Stimulated activated CD4-positive, alpha-beta T cell treated with anti-CD3 and anti-CD28 coated beads, Interleukin-1b, Interleukin-23, amount 100 ng/mL, for 1 hour (primary cell): ENCODE measurements around the gene BRD9.
"Not testable (repeated sequence)": the region's sequence is repeated elsewhere in the genome, so short reads cannot be mapped to it uniquely, and the experiment has no call there.

Experiments
- DNase-seq, 2 donors: peaks; one replicate each; pipeline ENCODE4 v3.0.0-alpha.2; 2020; ENCODE audit warnings: low read depth in 2 of 2

The BRD9 gene

DNA sequence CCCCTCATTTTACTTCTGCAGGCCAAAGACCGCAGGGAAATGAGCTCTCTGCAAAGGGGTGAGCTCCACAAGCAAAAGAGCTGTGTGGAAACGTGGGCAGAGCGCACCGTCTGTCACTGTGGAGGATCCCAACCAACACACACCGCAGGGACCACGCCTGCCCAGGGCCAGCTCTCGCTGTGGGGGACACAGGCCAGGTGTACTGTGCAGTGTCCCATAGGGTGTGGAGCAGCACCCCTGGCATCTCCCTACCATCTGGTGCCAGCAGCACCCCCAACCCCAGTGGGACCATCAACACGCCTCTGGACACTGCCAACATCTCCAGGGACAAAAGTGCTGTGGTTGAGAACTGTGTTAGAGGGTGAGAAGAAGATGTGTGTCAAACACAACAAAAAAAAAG, 13.9 kb downstream of the BRD9 start:
- DNase-seq = not testable (repeated sequence)

DNA sequence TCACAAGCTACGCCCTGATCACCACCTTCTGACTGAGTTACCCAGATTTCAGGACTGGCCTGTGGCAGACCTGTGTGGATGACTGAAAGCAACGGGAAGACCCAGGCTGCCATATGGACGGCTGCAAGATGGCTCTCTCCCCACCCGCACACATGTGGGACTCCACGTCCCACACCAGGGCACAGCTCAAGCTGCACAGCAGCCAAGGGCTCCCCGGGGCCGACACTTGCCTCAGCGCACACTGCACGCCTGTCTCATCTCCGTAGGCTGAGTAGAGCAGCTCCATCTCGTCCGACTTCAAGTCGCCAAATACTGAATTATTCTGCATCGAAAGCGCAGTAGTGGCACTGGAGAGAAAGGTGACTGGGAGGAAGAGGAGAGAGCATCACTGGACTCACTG, 14.5 kb downstream of the BRD9 start:
- DNase-seq = no peak

DNA sequence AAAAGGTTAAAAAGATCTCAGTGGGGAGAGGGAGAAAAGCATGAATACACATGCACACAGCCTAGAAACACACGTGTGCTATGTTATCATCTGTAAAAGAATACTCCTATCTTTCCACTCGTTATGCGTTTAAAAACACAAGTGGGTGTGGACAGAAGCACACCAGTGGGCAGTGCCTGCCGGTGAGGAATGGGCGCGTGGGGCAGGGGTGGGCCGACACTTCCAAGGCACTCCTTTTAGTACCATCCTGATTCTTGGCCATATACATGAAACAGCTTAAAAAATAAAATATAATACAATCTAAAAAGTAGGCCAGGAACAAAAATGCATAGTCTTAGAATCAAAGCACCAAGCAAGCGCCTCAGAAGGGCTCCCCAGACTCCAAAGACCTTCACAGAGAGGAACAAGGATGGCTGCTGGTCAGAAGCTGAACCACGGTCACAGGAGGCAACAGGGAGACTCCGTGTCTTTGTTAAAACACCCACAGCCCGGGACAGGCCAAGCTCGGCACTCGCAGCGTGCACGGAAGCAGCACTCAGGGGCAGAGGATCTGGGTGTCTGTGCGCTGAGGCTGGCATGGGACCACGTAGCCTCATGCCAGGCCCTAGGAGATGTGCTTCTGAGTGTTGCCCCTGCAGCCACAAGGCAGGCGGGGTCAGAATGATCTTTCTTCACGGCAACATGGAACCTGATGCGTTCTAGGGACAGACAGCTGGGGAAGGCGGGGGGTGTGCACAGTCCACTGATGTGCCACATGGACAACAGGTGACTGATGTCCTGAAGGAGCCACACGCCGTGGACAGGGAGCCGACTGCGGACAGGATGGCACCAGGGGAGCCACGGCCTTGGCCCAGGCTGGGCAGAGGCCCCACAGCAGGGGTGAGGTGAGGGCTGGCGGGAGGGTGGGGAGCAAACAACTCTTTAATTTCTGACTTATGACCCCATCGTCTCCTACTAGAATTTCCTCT, 15.9 kb downstream of the BRD9 start:
- no peak for DNase-seq

DNA sequence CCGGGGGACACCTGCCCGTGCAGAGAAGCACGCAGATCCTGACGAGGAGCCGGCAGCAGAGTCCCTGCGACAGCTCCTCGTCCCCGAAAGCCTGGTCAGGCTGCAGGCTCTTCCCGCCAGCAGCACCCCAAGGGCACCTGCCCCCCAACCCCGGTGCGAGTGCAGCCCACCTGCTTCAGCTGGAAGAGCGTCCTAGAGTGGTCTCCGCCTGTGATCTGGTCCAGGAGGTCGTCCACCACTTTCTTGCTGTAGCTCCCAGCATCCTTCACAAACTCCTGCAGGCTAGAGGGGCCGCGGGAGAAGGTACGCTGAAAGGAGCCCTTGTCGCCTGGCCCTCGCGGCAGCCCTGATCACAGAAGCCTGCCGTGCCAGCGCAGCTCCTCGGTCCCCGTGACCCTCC, 16.7 kb downstream of the BRD9 start:
- no peak for DNase-seq

DNA sequence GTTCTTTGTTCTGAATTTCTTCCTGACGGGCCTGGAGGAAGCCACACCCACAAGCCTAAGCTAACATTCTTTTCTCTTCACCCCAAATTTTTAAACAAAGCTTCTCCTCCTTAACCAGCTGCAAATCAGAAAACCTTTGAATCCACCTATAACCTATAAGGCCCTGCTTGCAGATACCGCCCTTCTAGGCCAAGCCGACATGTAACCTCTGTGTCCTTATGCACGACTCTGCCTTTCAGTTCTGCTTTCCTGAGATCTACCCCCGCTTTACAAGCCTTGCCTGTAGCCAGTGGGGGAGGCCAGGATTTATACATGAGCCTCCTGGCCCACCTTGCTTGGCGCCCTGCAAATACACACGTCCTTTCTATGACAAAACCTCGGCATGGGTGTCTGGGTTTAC, 19.3 kb downstream of the BRD9 start:
- no peak for DNase-seq

DNA sequence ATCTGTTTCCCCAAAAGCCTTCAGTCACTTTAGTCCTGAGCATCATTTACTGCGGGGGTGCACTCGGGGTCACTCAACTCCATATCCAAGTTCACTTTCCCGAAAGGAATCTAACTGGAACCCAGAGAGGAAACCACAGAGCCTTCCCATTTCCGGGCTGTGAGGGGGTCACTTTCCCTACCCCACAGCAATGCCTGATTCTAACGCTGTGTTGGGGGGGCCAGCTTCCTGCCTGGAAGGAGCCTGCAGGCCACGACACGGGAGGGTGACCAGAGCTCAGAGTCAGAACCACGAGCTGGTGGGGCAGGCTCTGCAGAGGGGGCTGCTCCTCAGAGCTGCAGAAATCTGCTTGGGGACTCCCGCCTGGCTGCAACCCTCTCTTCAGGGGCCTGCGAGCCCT, 20.3 kb downstream of the BRD9 start:
- DNase-seq = no peak

DNA sequence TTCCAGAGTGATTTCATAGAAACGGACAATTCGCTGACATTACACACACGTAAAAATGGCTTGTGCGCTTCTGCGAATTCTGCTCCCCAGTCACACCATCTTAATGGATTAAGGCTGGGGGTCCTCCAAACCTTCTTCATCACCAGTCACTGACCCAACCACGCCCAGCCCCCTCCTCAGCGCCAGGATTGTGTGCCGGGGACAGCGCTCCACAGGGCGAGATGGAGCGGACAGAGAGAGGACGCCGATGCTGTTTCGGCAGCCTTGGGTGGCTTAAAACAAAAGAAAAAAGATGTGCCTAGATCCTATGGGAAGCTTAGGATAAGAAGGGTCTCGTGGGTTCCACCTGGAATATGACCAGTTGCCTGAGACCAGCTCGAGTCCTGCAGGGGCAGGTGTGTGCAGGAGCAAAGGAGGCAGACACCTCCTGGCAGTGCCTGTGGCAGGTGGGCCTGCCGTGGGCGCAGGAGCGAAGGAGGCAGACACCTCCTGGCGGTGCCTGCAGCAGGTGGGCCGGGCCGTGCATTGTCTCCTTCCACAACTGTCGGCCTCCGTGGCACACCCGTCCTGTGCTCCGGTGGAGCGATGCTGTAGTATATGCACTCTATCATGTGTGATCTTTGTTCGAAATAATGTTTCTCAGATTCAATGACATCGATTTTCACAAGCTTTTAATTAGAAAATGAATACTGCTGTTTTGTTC, 20.9 kb downstream of the BRD9 start:
- no peak for DNase-seq

GRCh38 chr5:870956-871355, 21.6 kb downstream of the BRD9 start:
- DNase-seq = no peak

- no peak for DNase-seq
Measured at GRCh38 chr5:868428-869135, 24.0 kb downstream of the BRD9 start.

DNA sequence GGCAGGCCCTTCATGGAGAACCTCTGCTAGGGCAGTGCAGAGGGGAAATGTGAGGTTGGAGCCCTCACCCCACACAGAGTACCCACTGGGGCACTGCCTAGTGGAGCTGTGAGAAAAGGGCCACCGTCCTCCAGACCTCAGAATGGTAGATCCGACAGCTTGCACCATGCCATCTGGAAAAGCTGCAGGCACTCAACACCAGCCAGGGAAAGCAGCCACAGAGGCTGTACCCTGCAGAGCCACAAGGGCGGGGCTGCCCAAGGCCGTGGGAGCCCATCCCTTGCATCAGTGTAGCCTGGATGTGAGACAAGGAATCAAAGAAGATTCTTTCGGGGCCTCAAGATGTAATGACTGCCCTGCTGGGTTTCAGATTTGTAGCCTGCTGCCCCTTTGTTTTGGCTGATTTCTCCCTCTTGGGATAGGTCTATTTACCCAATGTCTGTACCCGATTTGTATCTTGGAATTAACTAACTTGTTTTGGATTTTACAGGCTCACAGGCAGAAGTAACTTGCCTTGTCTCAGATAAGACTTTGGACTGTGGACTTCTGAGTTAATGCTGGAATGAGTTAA, 25.2 kb downstream of the BRD9 start:
- no peak for DNase-seq

GRCh38 chr5:865771-866170, 26.8 kb downstream of the BRD9 start:
- DNase-seq = no peak

GRCh38 chr5:865168-865521, 27.5 kb downstream of the BRD9 start:
- DNase-seq = no peak

GRCh38 chr5:864492-865167, 28.0 kb downstream of the BRD9 start:
- DNase-seq = no peak

GRCh38 chr5:863244-863805, 29.3 kb downstream of the BRD9 start:
- DNase-seq = no peak

- DNase-seq = no peak
Measured at GRCh38 chr5:862367-863243, 30.0 kb downstream of the BRD9 start.

- no peak for DNase-seq
Measured at GRCh38 chr5:861442-862366, 30.9 kb downstream of the BRD9 start.

DNA sequence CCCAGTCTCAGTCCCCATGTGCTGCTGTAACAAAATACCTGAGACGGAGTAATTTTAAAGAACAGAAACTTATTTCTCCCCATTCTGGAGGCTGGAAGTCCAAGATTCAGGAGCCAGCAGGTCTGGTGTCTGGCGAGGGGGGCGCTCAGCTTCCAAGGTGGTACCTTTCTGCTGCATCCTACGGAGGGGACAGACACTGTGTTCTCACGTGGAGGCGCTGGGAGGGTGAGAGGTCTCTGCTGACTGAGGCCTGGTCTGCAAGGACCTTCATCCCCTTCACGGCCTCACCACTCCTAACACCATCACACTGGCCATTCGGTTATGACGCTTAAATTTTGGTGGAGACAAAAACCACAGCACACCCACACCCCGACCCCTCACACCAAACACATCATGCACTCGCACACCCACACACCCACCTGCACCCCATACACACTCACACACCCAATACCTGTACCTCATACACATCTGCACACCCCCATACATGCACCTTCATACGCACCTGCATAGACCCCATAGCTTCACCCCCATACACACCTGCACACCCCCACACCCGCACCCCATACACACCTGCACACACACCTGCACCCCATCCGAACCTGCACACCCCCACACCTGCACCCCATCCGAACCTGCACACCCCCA, 32.0 kb downstream of the BRD9 start:
- DNase-seq = no peak

DNA sequence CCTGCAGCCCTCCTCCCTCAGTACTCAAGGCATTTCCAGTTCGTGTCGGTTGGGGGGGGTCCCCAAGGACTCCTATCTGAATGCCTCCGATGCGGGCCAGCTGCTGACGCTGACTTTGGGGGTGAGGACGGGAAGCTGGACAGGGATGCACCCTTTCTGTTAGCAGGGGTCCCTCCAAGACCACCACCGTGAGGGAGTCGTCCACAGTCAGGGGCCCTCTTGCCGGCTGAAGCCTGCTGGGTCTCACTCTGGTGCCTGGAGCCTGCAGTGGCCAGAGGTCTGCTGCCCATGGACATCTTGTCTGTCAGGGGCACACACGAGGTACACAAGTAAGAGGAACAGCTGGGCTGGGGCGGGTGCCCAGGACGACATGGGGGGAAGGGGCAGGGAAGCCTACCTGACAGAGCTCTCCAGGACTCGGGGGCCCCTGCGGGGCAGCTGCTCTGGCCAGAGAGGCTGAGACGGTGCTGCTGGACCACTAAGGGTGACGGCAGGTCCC, 32.8 kb downstream of the BRD9 start:
- no peak for DNase-seq
